SU-DHL-6 (cell line): Measurements from ENCODE around the gene SMIM21.

Experiments
- H2AFZ ChIP-seq: fragments of 200-600 bp; sonication (generic); 2 replicates; pipeline ENCODE4 v1.6.1; 2014; ENCODE audit warnings: low read depth, mild to moderate bottlenecking, moderate library complexity, mixed read lengths, antibody characterized with exemption, low read length; ENCODE audit not compliant: severe bottlenecking
- H3F3A ChIP-seq: fragments of 200-600 bp; shearing (Covaris generic); 2 replicates; pipeline ENCODE4 v1.6.0; 2016; ENCODE audit warnings: antibody characterized with exemption, mild to moderate bottlenecking; ENCODE audit not compliant: insufficient read depth
- H3K27ac ChIP-seq: fragments of 200-600 bp; sonication (generic); 2 replicates; pipeline ENCODE4 v1.5.1; 2016; ENCODE audit warnings: low read depth, mild to moderate bottlenecking, low read length, moderate library complexity, mixed read lengths
- H3K27me3 ChIP-seq: fragments of 200-600 bp; sonication (generic), shearing (Covaris generic); 2 replicates; pipeline ENCODE4 v1.6.0; 2014; ENCODE audit warnings: mild to moderate bottlenecking, low read length
- H3K36me3 ChIP-seq: fragments of 200-600 bp; sonication (generic); 2 replicates; pipeline ENCODE4 v1.6.1; 2014; ENCODE audit warnings: mild to moderate bottlenecking, low read length, mixed read lengths
- H3K4me2 ChIP-seq: fragments of 300-600, 200-600 bp; shearing (Covaris generic), sonication (generic); 2 replicates; pipeline ENCODE4 v1.6.0; 2014; ENCODE audit warnings: low read length, low read depth, mild to moderate bottlenecking; ENCODE audit not compliant: poor library complexity, severe bottlenecking
- H3K4me3 ChIP-seq: fragments of 200-600 bp; sonication (generic); 2 replicates; pipeline ENCODE4 v1.5.1; 2014; ENCODE audit warnings: antibody characterized with exemption, low read length, mild to moderate bottlenecking, mixed read lengths; ENCODE audit not compliant: insufficient read depth, poor library complexity, severe bottlenecking
- H3K79me2 ChIP-seq: fragments of 200-600 bp; sonication (generic); 2 replicates; pipeline ENCODE4 v1.6.1; 2014; ENCODE audit warnings: mild to moderate bottlenecking, low read length, moderate library complexity; ENCODE audit not compliant: insufficient read depth
- H3K9ac ChIP-seq: fragments of 200-600 bp; sonication (generic); 2 replicates; pipeline ENCODE4 v1.7.0; 2014; ENCODE audit warnings: mild to moderate bottlenecking, low read length
- H3K9me2 ChIP-seq: fragments of 200-600 bp; sonication (generic); replicated peaks from 2 replicates; pipeline ENCODE4 v1.6.1; 2014; ENCODE audit warnings: low read length; ENCODE audit not compliant: insufficient read depth
- H3K9me3 ChIP-seq: fragments of 200-600 bp; sonication (generic); 2 replicates; pipeline ENCODE4 v1.6.1; 2014; ENCODE audit warnings: low read length, mixed read lengths; ENCODE audit not compliant: insufficient read depth
- H4K20me1 ChIP-seq: fragments of 200-600 bp; sonication (generic); 2 replicates; pipeline ENCODE4 v1.6.1; 2014; ENCODE audit warnings: low read depth, mild to moderate bottlenecking, antibody characterized with exemption, low read length, moderate library complexity, mixed read lengths
- CTCF ChIP-seq: fragments of 200-600 bp; sonication (generic); IDR thresholded peaks from one replicate; pipeline ENCODE4 v1.5.1; 2017; ENCODE audit warnings: antibody characterized with exemption, mild to moderate bottlenecking, low read length, moderate library complexity; ENCODE audit not compliant: insufficient read depth, poor library complexity, severe bottlenecking
- EZH2phosphoT487 ChIP-seq: fragments of 200-600 bp; sonication (generic), shearing (Covaris generic); conservative IDR thresholded peaks from 2 replicates; pipeline ENCODE4 v1.6.1; 2018; ENCODE audit warnings: mild to moderate bottlenecking, antibody characterized with exemption, low read length, moderate library complexity, mixed read lengths

The SMIM21 gene

GRCh38 chr18:75369026-75369721 lies 58.3 kb downstream of the SMIM21 start:
- Histone ChIP-seq H3K4me3 (no peak overlapping the region), H3K36me3 (no peaks in the 10 kb centered on the region), H3K79me2 (no peaks in the 10 kb centered on the region), H3F3A (no peaks in the 10 kb centered on the region), H3K4me2 (no peak overlapping the region), H3K9ac (no peak overlapping the region), H3K27ac (no peak overlapping the region), H3K9me2 (no peaks in the 10 kb centered on the region), H4K20me1 (no peaks in the 10 kb centered on the region), H3K27me3 (no peaks in the 10 kb centered on the region), H3K9me3 (no peaks in the 10 kb centered on the region), H2AFZ (no peak overlapping the region)
- no peak for TF ChIP-seq EZH2phosphoT487
- TF ChIP-seq CTCF = no peak

GRCh38 chr18:75365837-75366236 lies 61.7 kb downstream of the SMIM21 start:
- Histone ChIP-seq H3K27ac (no peak overlapping the region), H3K9ac (no peak overlapping the region), H3K9me2 (no peaks in the 10 kb centered on the region), H3F3A (no peaks in the 10 kb centered on the region), H3K36me3 (no peaks in the 10 kb centered on the region), H4K20me1 (no peaks in the 10 kb centered on the region), H3K9me3 (no peaks in the 10 kb centered on the region), H3K27me3 (no peaks in the 10 kb centered on the region), H3K4me3 (no peak overlapping the region), H3K79me2 (no peaks in the 10 kb centered on the region), H3K4me2 (no peak overlapping the region), H2AFZ (no peak overlapping the region)
- TF ChIP-seq CTCF (no peak), EZH2phosphoT487 (no peak)

DNA sequence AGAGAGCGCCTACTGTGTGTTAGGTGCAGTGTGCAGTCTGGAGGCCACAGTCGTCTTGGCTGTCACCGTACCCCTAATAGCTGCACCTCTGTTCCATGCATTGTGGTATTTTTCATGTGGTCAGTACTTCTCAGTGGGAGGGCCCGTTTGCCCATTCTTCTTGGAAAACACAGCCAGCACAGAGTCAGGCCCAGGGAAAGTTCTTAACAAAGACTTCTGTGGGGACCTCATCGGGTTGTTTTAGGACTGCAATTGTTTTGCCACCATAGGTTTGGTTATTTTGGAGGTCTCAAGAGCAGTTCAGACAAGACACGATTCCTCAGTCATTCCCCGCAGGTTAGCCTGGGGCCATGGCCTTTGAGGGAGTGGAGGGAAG lies 62.3 kb downstream of the SMIM21 start:
- no peaks in the 10 kb centered on the region for H3K9me2 ChIP-seq
- H3K27me3 ChIP-seq = no peaks in the 10 kb centered on the region
- no peaks in the 10 kb centered on the region for H3K36me3 ChIP-seq
- H3K4me2 ChIP-seq = no peak overlapping the region
- no peaks in the 10 kb centered on the region for H3K9me3 ChIP-seq
- TF ChIP-seq EZH2phosphoT487 (no peak), CTCF (no peak)
- no peak overlapping the region for H2AFZ ChIP-seq
- no peaks in the 10 kb centered on the region for H3K79me2 ChIP-seq
- H3F3A ChIP-seq = no peaks in the 10 kb centered on the region
- no peak overlapping the region for H3K27ac ChIP-seq
- no peak overlapping the region for H3K4me3 ChIP-seq
- no peak overlapping the region for H3K9ac ChIP-seq
- H4K20me1 ChIP-seq = no peaks in the 10 kb centered on the region
